Calu3 (cell line): ENCODE data around the gene SYT7. TPM values are rescaled to one million over a fixed set of nuclear protein-coding genes. Genes with fewer than 3 reads are reported as not detected.

Experiments
- BruUV-seq: library from RNA; stranded (reverse); fragments of 400-500 nt; replicated peaks from 2 replicates; lab custom pipeline; 2021; lab: Mats Ljungman, UMichigan
- CTCF ChIA-PET: fragments of 300-600 bp; sonication (Branson Sonifier 250); formaldehyde crosslinking; loops from one replicate; lab custom pipeline; 2022; ENCODE audit warnings: antibody characterized with exemption; lab: Charles Lee
- DNase-seq: peaks from one replicate; pipeline ENCODE4 v3.0.0; 2022
- H3K27ac Mint-ChIP-seq: one replicate; pipeline ENCODE4 v1.8.0; 2022; ENCODE audit warnings: mixed read lengths; ENCODE audit not compliant: unreplicated experiment
- H3K27me3 Mint-ChIP-seq: one replicate; pipeline ENCODE4 v1.8.0; 2022; ENCODE audit warnings: mixed read lengths; ENCODE audit not compliant: unreplicated experiment
- H3K36me3 Mint-ChIP-seq: one replicate; pipeline ENCODE4 v1.8.0; 2022; ENCODE audit warnings: mild to moderate bottlenecking, moderate library complexity, mixed read lengths; ENCODE audit not compliant: insufficient read depth, unreplicated experiment
- H3K4me1 Mint-ChIP-seq: one replicate; pipeline ENCODE4 v1.8.0; 2022; ENCODE audit warnings: mild to moderate bottlenecking, low read depth, mixed read lengths; ENCODE audit not compliant: unreplicated experiment
- H3K4me3 Mint-ChIP-seq: one replicate; pipeline ENCODE4 v1.8.0; 2022; ENCODE audit warnings: mild to moderate bottlenecking, low read depth, moderate library complexity, mixed read lengths; ENCODE audit not compliant: unreplicated experiment
- H3K9me3 Mint-ChIP-seq: one replicate; pipeline ENCODE4 v1.8.0; 2022; ENCODE audit warnings: low read depth, mixed read lengths; ENCODE audit not compliant: unreplicated experiment
- CTCF ChIP-seq: fragments of 200-600 bp; IDR thresholded peaks from one replicate; pipeline ENCODE4 v1.8.0; 2022; ENCODE audit warnings: antibody characterized with exemption; ENCODE audit not compliant: unreplicated experiment
- intact Hi-C: fragments of 100-400 bp; cut with micrococcal nuclease; formaldehyde crosslinking; loops from one replicate; pipeline ENCODE4 v1.10.0; 2022; ENCODE audit not compliant: unreplicated experiment
- total RNA-seq: library from RNA; stranded (reverse); gene quantifications from 2 replicates; pipeline ENCODE4 v1.2.3, GENCODE V29; 2022

SYT7 gene
- total RNA-seq, 1 experiment from 2014 or later = 4.4 TPM

GRCh38 chr11:61542705-61543104, 38.2 kb downstream of the SYT7 start:
- intact Hi-C loops = no loop called here
- no peak overlapping the region for H3K27ac Mint-ChIP-seq
- CTCF ChIA-PET = no interaction called here
- no peak for DNase-seq
- BruUV-seq = no TSS peak
- H3K27me3 Mint-ChIP-seq = peaks cover 70% of the 10 kb centered on the region
- no peak for TF ChIP-seq CTCF
- H3K36me3 Mint-ChIP-seq = peaks cover 6% of the 10 kb centered on the region
- peaks cover 17% of the 10 kb centered on the region for H3K4me1 Mint-ChIP-seq
- H3K9me3 Mint-ChIP-seq = no peaks in the 10 kb centered on the region
- H3K4me3 Mint-ChIP-seq = no peak overlapping the region

GRCh38 chr11:61542024-61542461, 38.8 kb downstream of the SYT7 start:
- no peaks in the 10 kb centered on the region for H3K9me3 Mint-ChIP-seq
- intact Hi-C loops = no loop called here
- CTCF ChIA-PET = no interaction called here
- H3K27me3 Mint-ChIP-seq = peaks cover 65% of the 10 kb centered on the region
- BruUV-seq = no TSS peak
- H3K4me1 Mint-ChIP-seq = peaks cover 17% of the 10 kb centered on the region
- peaks cover 6% of the 10 kb centered on the region for H3K36me3 Mint-ChIP-seq
- no peak for TF ChIP-seq CTCF
- no peak overlapping the region for H3K4me3 Mint-ChIP-seq
- DNase-seq = no peak
- H3K27ac Mint-ChIP-seq = no peak overlapping the region

GRCh38 chr11:61541598-61541997, 39.3 kb downstream of the SYT7 start:
- H3K27me3 Mint-ChIP-seq = peaks cover 60% of the 10 kb centered on the region
- peaks cover 17% of the 10 kb centered on the region for H3K4me1 Mint-ChIP-seq
- no peak overlapping the region for H3K27ac Mint-ChIP-seq
- no peak overlapping the region for H3K4me3 Mint-ChIP-seq
- CTCF ChIA-PET = no interaction called here
- BruUV-seq = no TSS peak
- no peak for DNase-seq
- no peaks in the 10 kb centered on the region for H3K9me3 Mint-ChIP-seq
- TF ChIP-seq CTCF = no peak
- H3K36me3 Mint-ChIP-seq = peaks cover 6% of the 10 kb centered on the region
- intact Hi-C loops = no loop called here

GRCh38 chr11:61540528-61540927, 40.3 kb downstream of the SYT7 start:
- Mint-ChIP-seq H3K4me3 (no peak overlapping the region), H3K36me3 (no peaks in the 10 kb centered on the region), H3K4me1 (peaks cover 17% of the 10 kb centered on the region), H3K27ac (no peak overlapping the region), H3K27me3 (peaks cover 55% of the 10 kb centered on the region), H3K9me3 (no peaks in the 10 kb centered on the region)
- BruUV-seq = no TSS peak
- DNase-seq = no peak
- TF ChIP-seq CTCF = no peak
- CTCF ChIA-PET = interaction anchor here (0.5 to 0.6 kb wide), 3 partner anchors 77 to 191 kb away, joined by 4 to 5 read pairs (median 4); no protein-coding TSS in a partner anchor
- intact Hi-C loops = no loop called here
